ENCODE data around the gene ZBED5. TPM values are rescaled to one million over a fixed set of nuclear protein-coding genes. Genes with fewer than 3 reads are reported as not detected.
"Not testable (repeated sequence)": the region's sequence is repeated elsewhere in the genome, so short reads cannot be mapped to it uniquely, and the experiment has no call there.

The ZBED5 gene
- total RNA-seq, 4 donors from 2014 or later, result 26.6 to 63.2 (median 32.2) TPM

DNA sequence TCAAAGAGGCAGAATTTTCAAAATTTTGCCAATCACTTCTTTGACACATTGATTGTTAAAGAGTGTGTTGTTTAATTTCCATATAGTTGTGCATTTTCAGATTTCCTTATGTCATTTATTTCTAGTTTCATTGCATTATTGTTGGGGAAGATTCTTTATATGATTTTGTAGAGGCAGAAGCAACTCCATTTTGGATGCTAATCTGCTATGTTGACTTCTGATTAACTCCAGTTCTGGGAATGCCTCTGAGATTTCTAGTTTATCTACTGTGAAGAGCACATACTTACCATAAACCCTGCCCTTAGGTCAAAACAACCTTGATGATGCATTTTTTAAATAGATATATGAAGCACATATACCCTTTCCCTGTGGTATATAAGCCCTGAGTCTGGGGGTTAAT is 29.5 kb upstream of the ZBED5 start:
- no peaks in the 10 kb centered on the region for H3K9me3 ChIP-seq
- H3K4me3 ChIP-seq, result no peak overlapping the region
- no peak for DNase-seq (ENCODE audit: low spot score in 2 of 2)
- no peaks in the 10 kb centered on the region for H3K4me1 ChIP-seq
- no peak overlapping the region for H3K27ac ChIP-seq
- no peaks in the 10 kb centered on the region for H3K36me3 ChIP-seq
- H3K27me3 ChIP-seq, result no peaks in the 10 kb centered on the region
- TF ChIP-seq POLR2A (IDR thresholded peaks at IDR 0.05) (no peak), EP300 (IDR thresholded peaks at IDR 0.05) (no peak), POLR2AphosphoS5 (IDR thresholded peaks at IDR 0.05) (no peak)
- TF ChIP-seq, protein P1, sequence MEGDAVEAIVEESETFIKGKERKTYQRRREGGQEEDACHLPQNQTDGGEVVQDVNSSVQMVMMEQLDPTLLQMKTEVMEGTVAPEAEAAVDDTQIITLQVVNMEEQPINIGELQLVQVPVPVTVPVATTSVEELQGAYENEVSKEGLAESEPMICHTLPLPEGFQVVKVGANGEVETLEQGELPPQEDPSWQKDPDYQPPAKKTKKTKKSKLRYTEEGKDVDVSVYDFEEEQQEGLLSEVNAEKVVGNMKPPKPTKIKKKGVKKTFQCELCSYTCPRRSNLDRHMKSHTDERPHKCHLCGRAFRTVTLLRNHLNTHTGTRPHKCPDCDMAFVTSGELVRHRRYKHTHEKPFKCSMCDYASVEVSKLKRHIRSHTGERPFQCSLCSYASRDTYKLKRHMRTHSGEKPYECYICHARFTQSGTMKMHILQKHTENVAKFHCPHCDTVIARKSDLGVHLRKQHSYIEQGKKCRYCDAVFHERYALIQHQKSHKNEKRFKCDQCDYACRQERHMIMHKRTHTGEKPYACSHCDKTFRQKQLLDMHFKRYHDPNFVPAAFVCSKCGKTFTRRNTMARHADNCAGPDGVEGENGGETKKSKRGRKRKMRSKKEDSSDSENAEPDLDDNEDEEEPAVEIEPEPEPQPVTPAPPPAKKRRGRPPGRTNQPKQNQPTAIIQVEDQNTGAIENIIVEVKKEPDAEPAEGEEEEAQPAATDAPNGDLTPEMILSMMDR (IDR thresholded peaks at IDR 0.05), result no peak

DNA sequence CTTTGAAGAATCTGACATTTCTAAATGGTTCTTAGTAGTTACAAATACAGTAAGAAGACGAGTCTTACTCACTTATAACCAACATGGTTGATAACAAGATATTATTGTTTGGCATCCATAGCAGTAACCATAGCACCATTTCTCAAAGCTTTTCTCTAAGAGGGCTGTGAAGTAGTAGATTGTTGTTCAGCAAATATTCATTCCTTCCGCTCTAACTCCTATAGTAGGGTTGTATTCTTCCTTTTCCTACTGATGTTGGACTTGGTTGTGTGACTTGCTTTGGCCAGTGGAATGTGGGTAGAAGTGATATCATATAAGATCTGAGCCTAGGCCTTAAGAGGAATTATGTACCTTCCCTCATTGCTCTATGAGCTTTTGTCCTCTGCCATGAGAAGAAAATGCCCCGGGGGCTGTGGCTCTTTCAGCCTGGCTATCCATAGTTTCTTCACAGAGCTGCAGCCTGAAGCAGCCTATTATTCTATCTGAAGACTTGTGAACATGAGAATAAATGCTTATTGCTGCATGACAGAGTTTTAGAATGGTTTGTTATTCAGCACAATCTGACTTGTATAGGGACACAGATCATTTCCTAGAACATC is 28.9 kb upstream of the ZBED5 start:
- Histone ChIP-seq H3K4me1 (no peaks in the 10 kb centered on the region), H3K27ac (no peak overlapping the region)

DNA sequence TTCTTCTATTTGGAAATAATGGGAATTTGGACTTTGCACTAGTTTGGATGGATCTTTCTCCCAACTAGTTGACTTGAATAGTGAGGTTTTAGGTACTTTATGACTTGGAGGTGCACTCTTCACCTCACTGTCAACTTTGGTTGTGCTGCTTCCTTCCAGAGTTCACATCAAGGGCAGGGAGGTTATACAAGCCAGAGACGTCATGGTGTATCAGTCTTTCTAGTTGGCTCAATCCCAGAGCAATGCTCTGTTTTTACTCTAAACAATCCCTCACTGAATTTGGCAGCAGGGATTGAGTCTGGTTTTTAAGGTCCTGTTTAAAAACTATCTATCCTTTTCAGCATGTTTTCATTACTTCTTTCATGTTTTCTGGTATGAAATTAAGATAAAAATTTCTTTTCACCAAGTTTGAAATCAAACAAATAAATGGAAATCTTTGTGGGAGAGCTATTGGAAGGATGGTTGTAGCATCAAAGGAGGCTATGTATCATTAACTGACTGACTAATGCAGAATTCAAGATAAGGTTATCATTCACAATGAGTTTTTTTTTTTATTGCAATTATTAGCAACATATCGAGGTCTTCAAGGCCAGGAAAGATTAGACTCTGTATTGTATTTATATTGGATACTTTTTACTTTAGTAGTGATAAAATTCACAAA is 28.0 kb upstream of the ZBED5 start:
- no peaks in the 10 kb centered on the region for H3K36me3 ChIP-seq
- DNase-seq (ENCODE audit: low spot score in 2 of 2), result no peak
- no peaks in the 10 kb centered on the region for H3K4me1 ChIP-seq
- TF ChIP-seq, protein P1 (IDR thresholded peaks at IDR 0.05), result no peak
- TF ChIP-seq POLR2AphosphoS5 (IDR thresholded peaks at IDR 0.05), result no peak
- TF ChIP-seq POLR2A (IDR thresholded peaks at IDR 0.05), result no peak
- no peak for TF ChIP-seq EP300 (IDR thresholded peaks at IDR 0.05)
- no peaks in the 10 kb centered on the region for H3K27me3 ChIP-seq
- 34% methylated on average over 2 of the region's 2 CpGs for WGBS
- no peaks in the 10 kb centered on the region for H3K9me3 ChIP-seq
- no peak overlapping the region for H3K27ac ChIP-seq
- no peak overlapping the region for H3K4me3 ChIP-seq

More for the DNA sequence above, 28.9 kb upstream of the ZBED5 start:
- H3K36me3 ChIP-seq, result no peaks in the 10 kb centered on the region
- 92% methylated on average over 3 of the region's 3 CpGs for WGBS
- H3K4me3 ChIP-seq, result no peak overlapping the region
- H3K9me3 ChIP-seq, result no peaks in the 10 kb centered on the region
- no peak for DNase-seq (ENCODE audit: low spot score in 2 of 2)
- TF ChIP-seq EP300 (IDR thresholded peaks at IDR 0.05) (no peak), POLR2A (IDR thresholded peaks at IDR 0.05) (no peak), POLR2AphosphoS5 (IDR thresholded peaks at IDR 0.05) (no peak)
- TF ChIP-seq, protein P1 (IDR thresholded peaks at IDR 0.05), result no peak
- no peaks in the 10 kb centered on the region for H3K27me3 ChIP-seq

- DNase-seq (ENCODE audit: low spot score in 2 of 2); H3K27ac ChIP-seq; H3K4me1 ChIP-seq; H3K27me3 ChIP-seq; H3K4me3 ChIP-seq; H3K36me3 ChIP-seq; H3K9me3 ChIP-seq: not testable (repeated sequence)
- 58% methylated on average over 4 of the region's 4 CpGs for WGBS
These were observed 26.4 kb upstream of the ZBED5 start for GRCh38 chr11:10884292-10884691.

- H3K36me3 ChIP-seq, result no peaks in the 10 kb centered on the region
- peaks cover 5% of the 10 kb centered on the region for H3K4me1 ChIP-seq
- H3K27me3 ChIP-seq, result no peaks in the 10 kb centered on the region
- no peak overlapping the region for H3K4me3 ChIP-seq
- no peaks in the 10 kb centered on the region for H3K9me3 ChIP-seq
- H3K27ac ChIP-seq, result no peak overlapping the region
- TF ChIP-seq POLR2A (IDR thresholded peaks at IDR 0.05) (no peak), POLR2AphosphoS5 (IDR thresholded peaks at IDR 0.05) (no peak), EP300 (IDR thresholded peaks at IDR 0.05) (no peak)
- TF ChIP-seq, protein P1 (IDR thresholded peaks at IDR 0.05), result no peak
- WGBS, result 80% methylated on average over 3 of the region's 3 CpGs
- DNase-seq (ENCODE audit: low spot score in 2 of 2), result no peak
These were observed 24.0 kb upstream of the ZBED5 start for GRCh38 chr11:10881892-10882291.

Measured in suprapubic skin (tissue), 4 donors.